H1 (cell line): ENCODE data around the gene ABCC6. TPM values are rescaled to one million over a fixed set of nuclear protein-coding genes. Genes with fewer than 3 reads are reported as not detected.

Experiments
- ATF2 ChIP-seq: IDR thresholded peaks from 2 replicates; pipeline ENCODE4 v1.6.1; 2012; ENCODE audit warnings: low read length, inconsistent platforms
- CHD1 ChIP-seq: IDR thresholded peaks from 2 replicates; pipeline ENCODE4 v1.6.1; 2012; ENCODE audit warnings: low read depth, low read length, improper control_type of control experiment
- CHD7 ChIP-seq: fragments of 300-600 bp; sonication (generic); IDR thresholded peaks from 2 replicates; pipeline ENCODE4 v1.7.1; 2012; ENCODE audit warnings: low read length, moderate library complexity, mild to moderate bottlenecking, inconsistent platforms; ENCODE audit not compliant: insufficient replicate concordance
- EZH2 ChIP-seq: fragments of 200-600 bp; sonication (generic); IDR thresholded peaks from 2 replicates; pipeline ENCODE4 v1.7.1; 2012; ENCODE audit warnings: low read depth, mild to moderate bottlenecking, moderate library complexity, low read length, inconsistent platforms; ENCODE audit not compliant: severe bottlenecking
- GABPA ChIP-seq: IDR thresholded peaks from 2 replicates; pipeline ENCODE4 v1.6.1; 2011; ENCODE audit warnings: mild to moderate bottlenecking, low read length, moderate library complexity, borderline replicate concordance; ENCODE audit not compliant: insufficient read depth
- KDM1A ChIP-seq: fragments of 200-600, 300-600 bp; sonication (generic); IDR thresholded peaks from 2 replicates; pipeline ENCODE4 v1.7.1; 2016; ENCODE audit warnings: mild to moderate bottlenecking, low read length, borderline replicate concordance
- POLR2A ChIP-seq, 2 experiments: IDR thresholded peaks; 1 replicate in 1 of 2; 2 replicates in 1 of 2; pipeline ENCODE4 v1.6.1; 2011; ENCODE audit warnings: low read depth in 2 of 2, low read length in 2 of 2, mild to moderate bottlenecking in 2 of 2; ENCODE audit errors: control extremely low read depth in 1 of 2
- RFX5 ChIP-seq: IDR thresholded peaks from 2 replicates; pipeline ENCODE4 v1.6.1; 2011; ENCODE audit warnings: low read depth, low read length, improper control_type of control experiment, borderline replicate concordance
- TEAD4 ChIP-seq: IDR thresholded peaks from 2 replicates; pipeline ENCODE4 v1.6.1; 2012; ENCODE audit warnings: low read depth, low read length, inconsistent platforms, mixed read lengths
- polyA plus RNA-seq, 7 experiments: library from polyadenylated mRNA; depleted of rRNA in 3 of 7; stranded (reverse) in 5 of 7; unstranded in 2 of 7; fragments of >200 nt in 5 of 7; fragments of 200-250 nt in 2 of 7; gene quantifications; 1 replicate in 5 of 7; 2 replicates in 1 of 7; 4 replicates in 1 of 7; pipeline versions ENCODE4 v1.2.1 to v1.2.3, GENCODE V29; 2011 to 2013; ENCODE audit warnings: missing spikeins in 2 of 7, mixed read lengths in 2 of 7
- total RNA-seq: library from RNA; stranded (reverse); fragmentation: NEBNext Ultra II Directional; extraction: Animal tissue kit (Norgen Biotek cat#: 25700); gene quantifications from 2 replicates; pipeline ENCODE4 v1.2.1, GENCODE V29; 2021

Gene ABCC6
- total and polyA plus RNA-seq, 2 of the 8 experiments (the other 6 are each of a cell fraction or from before 2014, with no cell fraction given): 1.6 to 1.8 TPM

GRCh38 chr16:16196099-16196498 is 27.2 kb downstream of the ABCC6 start (continued):
- TF ChIP-seq CHD7 (no peak), KDM1A (no peak), POLR2A (IDR thresholded peaks at IDR 0.05; ENCODE audit: control extremely low read depth in 1 of 2, low read depth in 2 of 2, low read length in 2 of 2) (no peak), GABPA (no peak), CHD1 (no peak), EZH2 (no peak), ATF2 (no peak), TEAD4 (no peak), RFX5 (no peak)
